ENCODE data around the gene EXOG. TPM values are rescaled to one million over a fixed set of nuclear protein-coding genes. Genes with fewer than 3 reads are reported as not detected.

EXOG gene
- total and polyA plus RNA-seq, 10 of the 15 experiments (the other 5 are each of a cell fraction or from before 2014, with no cell fraction given) = 7.8 to 20.9 (median 19.6) TPM

DNA sequence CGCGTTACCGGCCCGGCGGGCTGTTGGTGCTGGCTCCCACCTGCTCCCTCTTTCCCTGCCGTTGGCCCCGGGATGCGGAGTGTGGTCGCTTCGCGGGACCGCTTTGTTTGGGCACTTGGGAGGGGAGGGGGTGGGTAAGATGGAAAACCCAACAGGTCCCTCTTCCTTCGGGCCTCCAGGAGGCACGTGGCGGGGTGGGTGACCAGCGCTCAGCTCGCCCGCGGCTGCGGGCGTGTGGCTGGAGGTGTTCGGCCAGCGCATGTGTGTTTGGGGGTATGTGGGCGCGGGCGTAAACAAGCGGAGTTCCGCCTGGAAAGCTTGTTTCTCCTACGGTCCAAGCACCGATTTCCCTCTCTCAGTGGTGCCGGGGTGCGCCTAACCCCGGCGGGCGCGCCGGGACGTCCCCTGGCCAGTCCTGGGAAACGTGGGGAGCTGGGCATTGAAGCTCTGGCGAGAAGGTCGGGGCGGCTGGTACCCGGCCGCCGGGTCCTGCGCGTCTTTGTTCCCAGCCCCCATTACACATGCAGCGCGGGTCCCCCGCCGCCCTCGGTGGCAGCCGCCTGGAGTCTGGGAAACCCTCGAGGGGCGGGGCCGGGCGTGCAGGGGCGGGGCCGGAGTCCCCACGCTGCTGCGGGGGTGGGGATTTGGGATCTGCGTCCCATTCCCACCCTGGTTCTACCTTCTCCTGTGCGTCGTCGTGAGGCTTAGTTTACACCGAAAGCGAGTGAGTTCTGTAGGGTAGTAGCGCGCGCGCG is 41.1 kb upstream of the EXOG start:
- Histone ChIP-seq H3K79me2 (ENCODE audit: control insufficient read depth, insufficient read depth, low read length) (no peaks in the 10 kb centered on the region; the same call in 1 of the 2 replicates), H4K20me1 (ENCODE audit: control insufficient read depth, insufficient read depth) (peaks cover 4% of the 10 kb centered on the region; the same call in 1 of the 2 replicates), H3K36me3 (ENCODE audit: control insufficient read depth in 2 of 2, insufficient read depth in 2 of 2, low read length in 1 of 2) (no peaks in the 10 kb centered on the region), H3K9ac (ENCODE audit: control insufficient read depth, insufficient read depth, low read length) (peak overlapping the region; percentile 67), H3K9me3 (replicated peaks; ENCODE audit: control insufficient read depth, insufficient read depth, low read length) (no peaks in the 10 kb centered on the region; the same call in 2 of the 3 replicates), H3K4me1 (ENCODE audit: control insufficient read depth, insufficient read depth, low read length) (peaks cover 15% of the 10 kb centered on the region), H3K27ac (ENCODE audit: control insufficient read depth, insufficient read depth) (no peak overlapping the region), H2AFZ (ENCODE audit: control insufficient read depth, low read depth, low read length) (peak overlapping the region; percentile 74), H3K27me3 (replicated peaks in 1 of 2; ENCODE audit: control insufficient read depth in 2 of 2, insufficient read depth in 2 of 2, low read length in 1 of 2) (no peaks in the 10 kb centered on the region; a peak in 1 of 4 replicates), H3K4me2 (ENCODE audit: control insufficient read depth, insufficient read depth) (peak overlapping the region; percentile 99), H3K4me3 (peak overlapping the region; percentile 64)
- in situ Hi-C loops (cut with MboI) = no loop called here
- TF ChIP-seq NFYA (IDR thresholded peaks at IDR 0.05; ENCODE audit: borderline replicate concordance, low read depth, low read length) (no peak), ZNF217 (IDR thresholded peaks at IDR 0.05) (no peak), EGR1 (IDR thresholded peaks at IDR 0.05; ENCODE audit: borderline replicate concordance in 1 of 2, low read depth in 2 of 2, low read length in 2 of 2) (peak in 1 of 2 experiments; percentile 76; a peak in 1 of 3 replicates), MEF2B (IDR thresholded peaks at IDR 0.05; ENCODE audit: partially characterized antibody, poor library complexity, severe bottlenecking) (peak; percentile 22), KDM1A (IDR thresholded peaks at IDR 0.05; ENCODE audit: borderline replicate concordance) (no peak), POLR2AphosphoS5 (IDR thresholded peaks at IDR 0.05; ENCODE audit: low read length) (no peak), IKZF1 (conservative IDR thresholded peaks at IDR 0.05) (0 out of 2 replicates have a peak, but pooled peaks have one; percentile 21), ATF7 (IDR thresholded peaks at IDR 0.05; ENCODE audit: low read depth) (no peak), SMAD1 (IDR thresholded peaks at IDR 0.05; ENCODE audit: low read depth, partially characterized antibody) (no peak), MYC (IDR thresholded peaks at IDR 0.05; ENCODE audit: insufficient read depth, insufficient read length, insufficient replicate concordance, low read length, severe bottlenecking) (peak; percentile 58), YBX1 (IDR thresholded peaks at IDR 0.05) (no peak), NR2C1 (IDR thresholded peaks at IDR 0.05) (no peak), BHLHE40 (IDR thresholded peaks at IDR 0.05; ENCODE audit: borderline replicate concordance in 1 of 2, low read depth in 2 of 2, low read length in 1 of 2) (peak; percentile 32 to 58; a peak in 2 of 4 replicates)
- TF ChIP-seq, protein P1, sequence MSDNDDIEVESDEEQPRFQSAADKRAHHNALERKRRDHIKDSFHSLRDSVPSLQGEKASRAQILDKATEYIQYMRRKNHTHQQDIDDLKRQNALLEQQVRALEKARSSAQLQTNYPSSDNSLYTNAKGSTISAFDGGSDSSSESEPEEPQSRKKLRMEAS (IDR thresholded peaks at IDR 0.05; ENCODE audit: low read depth, low read length) = peak; percentile 28; the same call in 1 of the 2 replicates
- TF ChIP-seq, protein P2, sequence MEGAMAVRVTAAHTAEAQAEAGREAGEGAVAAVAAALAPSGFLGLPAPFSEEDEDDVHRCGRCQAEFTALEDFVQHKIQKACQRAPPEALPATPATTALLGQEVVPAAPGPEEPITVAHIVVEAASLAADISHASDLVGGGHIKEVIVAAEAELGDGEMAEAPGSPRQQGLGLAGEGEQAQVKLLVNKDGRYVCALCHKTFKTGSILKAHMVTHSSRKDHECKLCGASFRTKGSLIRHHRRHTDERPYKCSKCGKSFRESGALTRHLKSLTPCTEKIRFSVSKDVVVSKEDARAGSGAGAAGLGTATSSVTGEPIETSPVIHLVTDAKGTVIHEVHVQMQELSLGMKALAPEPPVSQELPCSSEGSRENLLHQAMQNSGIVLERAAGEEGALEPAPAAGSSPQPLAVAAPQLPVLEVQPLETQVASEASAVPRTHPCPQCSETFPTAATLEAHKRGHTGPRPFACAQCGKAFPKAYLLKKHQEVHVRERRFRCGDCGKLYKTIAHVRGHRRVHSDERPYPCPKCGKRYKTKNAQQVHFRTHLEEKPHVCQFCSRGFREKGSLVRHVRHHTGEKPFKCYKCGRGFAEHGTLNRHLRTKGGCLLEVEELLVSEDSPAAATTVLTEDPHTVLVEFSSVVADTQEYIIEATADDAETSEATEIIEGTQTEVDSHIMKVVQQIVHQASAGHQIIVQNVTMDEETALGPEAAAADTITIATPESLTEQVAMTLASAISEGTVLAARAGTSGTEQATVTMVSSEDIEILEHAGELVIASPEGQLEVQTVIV (IDR thresholded peaks at IDR 0.05; ENCODE audit: borderline replicate concordance, partially characterized antibody) = no peak
- TF ChIP-seq, protein P3, sequence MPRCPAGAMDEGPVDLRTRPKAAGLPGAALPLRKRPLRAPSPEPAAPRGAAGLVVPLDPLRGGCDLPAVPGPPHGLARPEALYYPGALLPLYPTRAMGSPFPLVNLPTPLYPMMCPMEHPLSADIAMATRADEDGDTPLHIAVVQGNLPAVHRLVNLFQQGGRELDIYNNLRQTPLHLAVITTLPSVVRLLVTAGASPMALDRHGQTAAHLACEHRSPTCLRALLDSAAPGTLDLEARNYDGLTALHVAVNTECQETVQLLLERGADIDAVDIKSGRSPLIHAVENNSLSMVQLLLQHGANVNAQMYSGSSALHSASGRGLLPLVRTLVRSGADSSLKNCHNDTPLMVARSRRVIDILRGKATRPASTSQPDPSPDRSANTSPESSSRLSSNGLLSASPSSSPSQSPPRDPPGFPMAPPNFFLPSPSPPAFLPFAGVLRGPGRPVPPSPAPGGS (IDR thresholded peaks at IDR 0.05; ENCODE audit: borderline replicate concordance, insufficient read depth, low read depth, low read length, poor library complexity, severe bottlenecking) = no peak
- DNase-seq (ENCODE audit: low read depth, low spot score) (no peak), FAIRE-seq (no peak), ATAC-seq (peak; percentile 70)
- SMC1A ChIA-PET (ENCODE audit: uncharacterized antibody, unreplicated experiment) = interaction anchor here (1.3 kb wide), 1 partner anchor 241 kb away, joined by 3 read pairs; no protein-coding TSS in a partner anchor
- WGBS (ENCODE audit: insufficient coverage, insufficient replicate concordance, low lambda C conversion rate, missing lambda C conversion rate) = 5% methylated on average over 53 of the region's 72 CpGs
- intact Hi-C loops (cut with micrococcal nuclease; ENCODE audit: unreplicated experiment) = no loop called here
- CTCF ChIA-PET = interaction anchor here (1.2 to 2.1 kb wide), 3 partner anchors 25 to 545 kb away, joined by 3 to 9 read pairs (median 8); partner anchors contain the start of gene XYLB
- POLR2A ChIA-PET = interaction anchor here (0.5 kb wide), 1 partner anchor 56 kb away, joined by 3 read pairs; no protein-coding TSS in a partner anchor
- TSS peak; percentile 55 for BruUV-seq (replicated peaks)
- RAD21 ChIA-PET (ENCODE audit: unreplicated experiment) = interaction anchor here (0.9 to 1.0 kb wide), 2 partner anchors 26 to 109 kb away, joined by 4 read pairs; partner anchors contain the start of gene XYLB
